GM19438 (cell line): ENCODE measurements around the gene GIPC1.
"Not testable (repeated sequence)": the region's sequence is repeated elsewhere in the genome, so short reads cannot be mapped to it uniquely, and the experiment has no call there.

Source experiments
- ATAC-seq: cut with Tn5 transposase; IDR thresholded peaks from one replicate; pipeline ENCODE4 v1.9.1; 2021; ENCODE audit warnings: low read depth; ENCODE audit not compliant: unreplicated experiment

The GIPC1 gene

DNA sequence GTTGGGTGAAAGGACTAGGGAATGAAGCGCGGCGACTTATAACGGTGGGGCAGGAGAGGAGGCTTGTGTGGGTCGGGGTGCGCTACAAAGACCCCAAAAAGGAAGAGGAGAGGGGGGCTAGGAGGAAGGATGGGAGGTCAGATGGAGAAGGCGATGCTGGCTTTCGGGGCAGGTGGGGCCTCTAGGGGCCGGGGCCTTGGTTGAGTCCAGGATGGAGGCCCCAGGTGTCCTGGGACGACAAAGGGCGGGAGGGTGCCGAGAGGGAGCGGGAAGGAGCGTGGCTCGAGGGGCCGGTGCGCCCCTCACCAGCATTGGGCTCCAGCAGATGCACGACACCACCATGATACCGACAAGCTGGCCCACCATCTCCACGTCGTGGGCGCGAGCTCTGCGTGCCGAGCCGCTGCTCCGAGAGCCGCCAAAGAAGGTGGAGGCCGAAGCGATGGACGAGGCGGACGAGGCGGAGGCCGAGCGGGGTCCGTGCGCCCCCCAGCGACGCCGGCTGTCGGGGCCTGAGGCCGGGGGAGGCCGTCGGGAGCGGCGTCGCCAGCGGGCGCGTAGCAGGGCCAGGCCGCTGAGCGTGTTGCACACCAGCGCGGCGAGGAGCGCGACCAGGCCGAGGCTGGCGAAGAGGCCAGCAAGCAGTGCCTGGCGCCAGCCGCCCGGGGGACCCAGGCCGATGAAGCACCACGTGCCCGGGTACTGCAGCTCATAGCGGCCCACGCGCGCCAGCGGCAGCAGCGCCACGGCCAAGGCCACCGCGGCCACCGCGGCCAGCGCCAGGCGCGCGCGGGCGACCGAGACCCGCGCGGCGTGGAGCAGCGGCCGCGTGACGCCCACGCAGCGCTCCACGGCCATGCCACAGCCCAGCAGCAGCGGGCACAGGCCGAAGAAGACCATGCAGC, 22.6 kb downstream of the GIPC1 start:
- ATAC-seq, result no peak

GRCh38 chr19:14472202-14472938, 23.6 kb downstream of the GIPC1 start:
- no peak for ATAC-seq

DNA sequence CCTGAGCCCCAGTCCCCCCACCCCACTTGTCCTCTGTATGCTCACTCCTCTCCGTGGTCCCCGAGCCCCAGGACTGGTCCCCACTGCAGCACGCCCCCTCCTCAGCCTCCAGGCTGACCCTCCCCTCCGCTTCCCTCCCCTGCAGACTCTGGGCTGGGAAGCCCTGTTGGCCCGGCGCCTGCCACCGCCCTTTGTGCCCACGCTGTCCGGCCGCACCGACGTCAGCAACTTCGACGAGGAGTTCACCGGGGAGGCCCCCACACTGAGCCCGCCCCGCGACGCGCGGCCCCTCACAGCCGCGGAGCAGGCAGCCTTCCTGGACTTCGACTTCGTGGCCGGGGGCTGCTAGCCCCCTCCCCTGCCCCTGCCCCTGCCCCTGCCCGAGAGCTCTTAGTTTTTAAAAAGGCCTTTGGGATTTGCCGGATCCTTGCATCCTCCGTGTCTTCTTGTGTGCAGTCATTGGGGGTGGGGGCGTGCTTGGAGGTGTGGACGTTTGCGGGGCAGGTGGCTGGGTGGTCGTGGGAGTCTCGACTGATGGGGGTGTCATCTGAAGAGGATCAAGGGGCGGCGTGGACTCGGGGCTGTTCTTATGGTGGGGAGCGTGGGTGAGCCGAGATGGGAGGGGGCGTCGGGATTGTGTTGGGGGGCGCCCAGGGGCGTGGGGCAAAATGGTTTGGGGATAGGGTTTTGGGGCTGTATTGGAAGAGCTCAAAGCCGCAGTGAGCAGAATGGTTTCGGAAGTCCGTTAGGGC, 24.3 kb downstream of the GIPC1 start:
- no peak for ATAC-seq

DNA sequence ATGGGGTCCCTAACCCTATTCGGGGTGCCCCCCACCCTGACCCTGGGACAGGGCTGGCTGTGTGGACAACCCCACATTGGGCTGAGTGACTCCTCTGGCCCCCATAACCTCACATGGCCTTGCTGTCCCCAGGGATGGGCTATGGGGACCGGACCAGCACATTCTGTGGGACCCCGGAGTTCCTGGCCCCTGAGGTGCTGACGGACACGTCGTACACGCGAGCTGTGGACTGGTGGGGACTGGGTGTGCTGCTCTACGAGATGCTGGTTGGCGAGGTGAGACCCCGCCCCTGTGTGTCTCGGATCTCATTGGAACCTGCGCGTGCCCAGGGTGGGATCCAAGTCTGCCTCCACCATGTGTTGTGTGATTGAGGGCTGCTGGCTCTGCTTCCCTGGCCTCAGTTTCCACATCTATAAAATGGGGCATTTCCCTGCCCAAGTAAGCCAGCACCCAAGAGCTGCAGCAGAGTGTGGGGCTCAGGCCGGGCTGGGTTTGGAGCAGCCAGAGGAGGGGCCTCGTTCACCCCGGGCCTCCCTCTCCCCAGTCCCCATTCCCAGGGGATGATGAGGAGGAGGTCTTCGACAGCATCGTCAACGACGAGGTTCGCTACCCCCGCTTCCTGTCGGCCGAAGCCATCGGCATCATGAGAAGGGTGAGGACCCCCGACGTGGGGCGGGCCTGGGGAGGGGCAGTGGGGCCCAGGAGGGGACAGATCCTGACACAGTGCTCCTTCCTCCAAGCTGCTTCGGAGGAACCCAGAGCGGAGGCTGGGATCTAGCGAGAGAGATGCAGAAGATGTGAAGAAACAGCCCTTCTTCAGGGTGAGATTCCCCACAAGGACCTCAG, 25.7 kb downstream of the GIPC1 start:
- ATAC-seq, result no peak

GRCh38 chr19:14467816-14468215, 28.1 kb downstream of the GIPC1 start:
- ATAC-seq, result no peak

DNA sequence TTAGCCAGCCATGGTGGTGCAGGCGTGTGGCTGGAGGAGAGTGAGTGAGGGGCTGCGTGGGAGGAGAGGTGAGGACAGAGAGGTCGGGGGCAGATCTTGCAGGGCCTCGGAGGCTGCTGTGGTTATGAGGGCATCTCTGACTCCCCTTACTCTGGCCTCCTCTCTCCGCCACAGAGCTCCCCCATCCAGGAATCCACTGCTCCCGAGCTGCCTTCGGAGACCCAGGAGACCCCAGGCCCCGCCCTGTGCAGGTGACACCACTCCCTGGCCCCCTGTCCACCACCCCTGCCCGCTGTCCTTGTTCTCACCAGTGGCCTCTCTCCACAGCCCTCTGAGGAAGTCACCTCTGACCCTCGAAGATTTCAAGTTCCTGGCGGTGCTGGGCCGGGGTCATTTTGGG, 28.5 kb downstream of the GIPC1 start:
- ATAC-seq, result no peak

- ATAC-seq, result no peak
Observed at GRCh38 chr19:14463747-14464146, 32.2 kb downstream of the GIPC1 start.

DNA sequence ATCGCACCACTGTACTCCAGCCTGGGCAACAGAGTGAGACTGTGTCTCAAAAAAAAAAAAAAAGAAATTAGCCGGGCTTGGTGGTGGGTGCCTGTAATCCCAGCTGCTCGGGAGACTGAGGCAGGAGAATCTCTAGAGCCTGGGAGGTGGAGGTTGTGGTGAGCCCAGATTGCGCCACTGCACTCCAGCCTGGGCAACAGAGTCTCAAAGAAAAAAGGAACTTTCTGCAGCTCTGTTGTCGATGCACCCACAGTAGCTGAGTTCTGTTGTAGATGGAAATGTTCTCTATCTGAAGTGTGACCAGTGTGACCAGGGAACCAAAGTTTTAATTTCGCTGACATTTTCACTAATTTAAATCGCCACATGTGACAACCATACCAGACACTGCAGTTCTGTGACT, 33.5 kb downstream of the GIPC1 start:
- not testable (repeated sequence) for ATAC-seq

DNA sequence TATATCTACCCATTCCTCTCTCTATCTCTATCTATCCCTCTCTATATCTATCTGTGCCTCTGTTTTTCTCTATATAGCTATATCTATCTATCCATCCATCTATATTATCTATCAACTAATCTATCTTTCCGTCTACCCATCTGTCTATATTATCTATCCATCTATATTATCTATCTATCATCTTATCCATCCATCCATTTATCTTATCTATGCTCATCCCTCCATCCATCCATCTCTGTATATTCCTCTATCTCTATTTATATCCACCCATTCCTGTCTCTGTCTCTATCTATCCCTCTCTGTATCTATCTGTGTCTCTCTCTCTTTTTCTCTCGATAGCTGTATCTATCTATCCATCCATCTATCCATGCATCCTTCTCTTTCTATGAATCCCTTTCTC, 35.0 kb downstream of the GIPC1 start:
- no peak for ATAC-seq

- no peak for ATAC-seq
Observed at GRCh38 chr19:14459703-14460102, 36.2 kb downstream of the GIPC1 start.

GRCh38 chr19:14452303-14452702, 43.6 kb downstream of the GIPC1 start:
- ATAC-seq, result not testable (repeated sequence)

GRCh38 chr19:14450876-14451275, 45.1 kb downstream of the GIPC1 start:
- ATAC-seq, result no peak

DNA sequence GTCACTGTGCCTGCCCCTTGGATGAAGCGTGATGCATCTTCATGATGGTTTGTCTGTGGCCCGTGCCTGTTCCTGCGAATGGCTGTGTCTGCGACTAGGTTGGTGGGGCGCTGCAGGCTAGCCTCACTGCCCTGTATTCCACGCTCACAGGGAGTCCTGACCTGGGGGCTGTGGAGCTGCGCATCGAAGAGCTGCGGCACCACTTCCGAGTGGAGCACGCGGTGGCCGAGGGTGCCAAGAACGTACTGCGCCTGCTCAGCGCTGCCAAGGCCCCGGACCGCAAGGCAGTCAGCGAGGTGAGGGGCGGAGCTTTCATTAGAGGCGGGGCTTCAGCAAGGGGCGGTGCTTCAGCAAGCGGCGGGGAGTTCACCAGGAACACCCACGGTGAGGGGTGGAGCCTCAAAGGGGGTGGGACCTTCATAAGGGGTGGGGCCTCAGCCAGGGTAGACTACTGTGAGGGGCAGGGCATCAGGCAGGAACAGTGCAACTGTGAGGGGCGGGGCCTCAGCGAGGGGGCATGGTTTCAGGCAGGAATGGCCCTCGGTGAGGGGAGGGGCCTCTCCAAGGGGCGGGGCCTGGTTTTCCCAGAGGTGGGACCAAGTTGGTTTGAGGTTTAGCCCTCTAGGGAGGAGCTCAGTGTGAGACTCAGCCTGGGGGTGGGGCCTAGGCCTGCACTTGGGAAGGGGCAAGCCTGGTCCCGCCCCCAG, 45.6 kb downstream of the GIPC1 start:
- ATAC-seq, result no peak

DNA sequence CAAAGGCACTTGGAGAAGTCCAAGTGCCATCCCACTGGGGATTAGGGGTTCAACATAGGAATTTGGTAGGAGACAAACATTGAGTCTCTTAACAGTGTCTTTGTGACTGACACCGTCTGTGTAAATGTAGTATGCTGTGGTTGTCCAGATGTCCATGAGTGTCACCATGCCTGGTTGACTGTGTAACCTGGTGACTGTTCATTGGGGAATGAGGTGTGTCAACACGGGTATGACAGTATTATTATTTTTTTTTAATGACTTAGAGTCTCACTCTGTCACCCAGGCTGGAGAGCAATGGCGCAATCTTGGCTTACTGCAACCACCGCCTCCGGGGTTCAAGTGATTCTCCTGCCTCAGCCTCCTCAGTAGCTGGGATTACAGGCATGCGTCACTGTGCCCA, 46.6 kb downstream of the GIPC1 start:
- ATAC-seq, result no peak

GRCh38 chr19:14446336-14447036, 49.4 kb downstream of the GIPC1 start:
- no peak for ATAC-seq

- no peak for ATAC-seq
Observed at GRCh38 chr19:14443632-14444216, 52.2 kb downstream of the GIPC1 start.

DNA sequence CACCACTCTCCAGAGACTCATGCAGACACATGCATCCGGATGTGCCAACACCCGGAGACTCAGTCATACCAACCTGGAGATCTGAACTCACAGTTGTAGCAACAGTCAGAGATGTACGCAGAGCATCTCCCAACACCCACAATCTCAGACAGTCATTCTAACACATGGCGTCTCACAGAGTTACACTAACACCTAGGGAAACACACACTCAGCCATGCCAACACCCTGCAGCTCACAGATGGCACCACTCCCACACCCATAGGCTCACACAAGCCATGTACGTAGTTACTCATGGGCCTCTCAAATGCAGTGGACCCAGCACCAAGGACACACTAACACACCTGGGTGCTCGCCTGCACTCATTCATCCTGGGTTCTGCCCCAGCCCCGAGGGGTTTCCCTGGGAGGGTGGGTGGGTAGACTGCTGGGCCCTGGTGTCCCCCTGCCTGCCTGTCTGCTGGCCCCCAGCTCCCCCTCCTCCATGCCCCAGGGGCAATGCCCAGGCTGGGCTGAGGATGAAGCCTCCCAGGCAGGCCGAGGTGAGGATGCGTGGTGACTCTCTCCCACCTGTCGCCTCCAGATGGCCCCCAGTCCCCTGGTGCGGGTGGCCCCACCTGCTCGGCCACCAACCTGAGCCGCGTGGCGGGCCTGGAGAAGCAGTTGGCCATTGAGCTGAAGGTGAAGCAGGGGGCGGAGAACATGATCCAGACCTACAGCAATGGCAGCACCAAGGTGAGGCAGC, 52.9 kb downstream of the GIPC1 start:
- ATAC-seq, result no peak
